ENCODE data around the gene NFIL3.

- TF ChIP-seq CTCF (IDR thresholded peaks at IDR 0.05), result no peak
- no peak for TF ChIP-seq POLR2A (IDR thresholded peaks at IDR 0.05)
Measured at GRCh38 chr9:91374939-91375338, 48.7 kb downstream of the NFIL3 start.
